GM12892 (cell line): Measurements from ENCODE around the gene EVA1C.

Experiments
- POLR2A ChIP-seq: IDR thresholded peaks from 2 replicates; pipeline ENCODE4 v1.6.1; 2011; ENCODE audit warnings: low read depth, low read length, control low read depth
- POLR2AphosphoS5 ChIP-seq: IDR thresholded peaks from 2 replicates; pipeline ENCODE4 v1.6.1; 2011; ENCODE audit warnings: low read depth, low read length, control low read depth
- TAF1 ChIP-seq: IDR thresholded peaks from 2 replicates; pipeline ENCODE4 v1.6.1; 2011; ENCODE audit warnings: low read depth, mild to moderate bottlenecking, control low read depth, low read length, borderline replicate concordance

GRCh38 chr21:32525282-32525681 is 112.8 kb downstream of the EVA1C start:
- TF ChIP-seq POLR2AphosphoS5 (no peak), POLR2A (no peak), TAF1 (no peak)
